ENCODE results near the gene PLOD2. TPM values are rescaled to one million over a fixed set of nuclear protein-coding genes. Genes with fewer than 3 reads are reported as not detected.

PLOD2 gene
- total and polyA plus RNA-seq, 2 experiments from 2014 or later: 300 to 306 TPM

DNA sequence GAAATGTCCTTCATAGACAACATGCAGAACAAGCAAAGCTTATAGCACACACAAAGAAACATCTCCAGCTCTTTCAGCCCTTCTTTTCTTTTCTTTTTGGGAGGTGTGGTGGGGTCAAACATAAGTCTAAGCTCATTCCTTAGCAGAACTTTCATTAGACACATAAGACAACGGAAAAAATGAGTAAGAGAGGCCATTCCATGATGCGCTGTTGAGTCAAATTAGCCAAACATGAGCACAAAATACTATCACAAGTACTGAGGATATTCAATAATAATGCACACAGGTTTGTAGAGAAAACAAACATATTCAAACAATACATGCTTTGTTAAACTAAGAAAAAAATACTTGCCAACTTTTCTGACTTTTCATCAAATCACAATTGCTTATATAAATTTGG lies 83.0 kb downstream of the PLOD2 start:
- 92% methylated on average over 2 of the region's 2 CpGs for WGBS, 2 experiments (ENCODE audit: low coverage in 1 of 2, low lambda C conversion rate in 2 of 2, missing lambda C conversion rate in 2 of 2)
- H2AFZ ChIP-seq: no peak overlapping the region
- H3K79me2 ChIP-seq (ENCODE audit: insufficient read depth): peaks cover 9% of the 10 kb centered on the region; the same call in 1 of the 2 replicates
- no peaks in the 10 kb centered on the region for H3K9me3 ChIP-seq (ENCODE audit: low read depth)
- H3K4me1 ChIP-seq (ENCODE audit: insufficient read depth): peaks cover 15% of the 10 kb centered on the region
- H3K9ac ChIP-seq: no peak overlapping the region
- H3K27ac ChIP-seq: no peak overlapping the region
- peaks cover 45% of the 10 kb centered on the region for H3F3A ChIP-seq (ENCODE audit: insufficient read depth)
- no peaks in the 10 kb centered on the region for H3K27me3 ChIP-seq (replicated peaks; ENCODE audit: insufficient read depth)
- DNase-seq: peak; percentile 33
- TF ChIP-seq EZH2 (IDR thresholded peaks at IDR 0.05; ENCODE audit: insufficient read depth, poor library complexity, severe bottlenecking) (no peak), EZH2phosphoT487 (IDR thresholded peaks at IDR 0.05; ENCODE audit: insufficient read depth, low read depth) (no peak)
- no peaks in the 10 kb centered on the region for H4K20me1 ChIP-seq (ENCODE audit: insufficient read depth)
- H3K4me3 ChIP-seq: no peak overlapping the region
- no peaks in the 10 kb centered on the region for H3K9me2 ChIP-seq (ENCODE audit: insufficient read depth)
- no peak overlapping the region for H3K4me2 ChIP-seq (ENCODE audit: unreplicated experiment)
- in situ Hi-C loops (cut with MboI): no loop called here
- H3K36me3 ChIP-seq (ENCODE audit: low read depth): peaks cover 81% of the 10 kb centered on the region

DNA sequence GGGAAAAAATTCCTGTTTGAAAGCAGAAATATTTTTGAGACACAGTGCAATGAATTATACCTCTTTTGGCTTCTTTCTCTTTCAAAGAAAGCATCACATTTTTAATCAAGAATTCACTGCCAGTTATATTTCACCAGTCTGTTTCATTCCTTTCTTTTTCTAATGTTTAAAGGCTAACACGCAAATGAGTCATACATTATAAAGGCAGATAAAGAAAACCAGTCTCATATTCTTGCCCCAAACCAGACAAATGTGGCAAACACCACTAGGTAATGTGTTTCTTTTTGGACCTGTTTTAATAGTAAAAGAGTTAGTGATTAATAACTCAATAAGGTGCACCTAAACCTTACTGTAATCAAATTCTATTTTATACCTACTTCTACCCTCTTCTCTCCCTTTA lies 83.8 kb downstream of the PLOD2 start:
- H4K20me1 ChIP-seq (ENCODE audit: insufficient read depth): no peaks in the 10 kb centered on the region
- peaks cover 9% of the 10 kb centered on the region; the same call in 1 of the 2 replicates for H3K79me2 ChIP-seq (ENCODE audit: insufficient read depth)
- no peak for DNase-seq
- peaks cover 20% of the 10 kb centered on the region for H3K4me1 ChIP-seq (ENCODE audit: insufficient read depth)
- no peak overlapping the region for H3K9ac ChIP-seq
- in situ Hi-C loops (cut with MboI): no loop called here
- H3K4me3 ChIP-seq: no peak overlapping the region
- H3K9me2 ChIP-seq (ENCODE audit: insufficient read depth): no peaks in the 10 kb centered on the region
- no peak overlapping the region for H3K27ac ChIP-seq
- H3K27me3 ChIP-seq (replicated peaks; ENCODE audit: insufficient read depth): no peaks in the 10 kb centered on the region
- H2AFZ ChIP-seq: no peak overlapping the region
- H3K9me3 ChIP-seq (ENCODE audit: low read depth): no peaks in the 10 kb centered on the region
- H3F3A ChIP-seq (ENCODE audit: insufficient read depth): peaks cover 53% of the 10 kb centered on the region
- H3K4me2 ChIP-seq (ENCODE audit: unreplicated experiment): no peak overlapping the region
- TF ChIP-seq EZH2phosphoT487 (IDR thresholded peaks at IDR 0.05; ENCODE audit: insufficient read depth, low read depth) (no peak), EZH2 (IDR thresholded peaks at IDR 0.05; ENCODE audit: insufficient read depth, poor library complexity, severe bottlenecking) (no peak)
- peaks cover 84% of the 10 kb centered on the region for H3K36me3 ChIP-seq (ENCODE audit: low read depth)
- WGBS, 2 experiments (ENCODE audit: low coverage in 1 of 2, low lambda C conversion rate in 2 of 2, missing lambda C conversion rate in 2 of 2): 95 to 100% methylated on average over 1 of the region's 1 CpG

DNA sequence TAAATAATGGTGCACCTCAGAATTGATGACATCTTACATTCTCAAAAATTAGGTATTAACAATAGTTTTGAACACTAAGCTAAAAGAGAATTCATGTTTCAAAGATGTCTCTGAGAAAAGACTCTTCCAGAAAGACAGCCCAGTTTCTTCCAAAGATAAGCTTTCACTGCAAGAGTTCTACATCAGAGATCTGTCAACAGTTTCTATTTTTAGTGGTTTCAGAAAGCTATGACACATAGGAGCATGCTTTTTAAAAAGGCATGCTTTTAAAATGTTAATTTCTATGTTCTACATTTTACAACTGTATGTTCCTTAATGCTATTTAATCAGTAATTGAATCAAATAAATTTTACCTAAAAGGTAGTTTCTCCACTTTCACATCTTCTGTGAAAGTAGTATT lies 88.2 kb downstream of the PLOD2 start:
- H3K27me3 ChIP-seq (replicated peaks; ENCODE audit: insufficient read depth): no peaks in the 10 kb centered on the region
- no peak for TF ChIP-seq EZH2 (IDR thresholded peaks at IDR 0.05; ENCODE audit: insufficient read depth, poor library complexity, severe bottlenecking)
- TF ChIP-seq EZH2phosphoT487 (IDR thresholded peaks at IDR 0.05; ENCODE audit: insufficient read depth, low read depth): no peak
- H2AFZ ChIP-seq: no peak overlapping the region
- peaks cover 82% of the 10 kb centered on the region for H3K36me3 ChIP-seq (ENCODE audit: low read depth)
- in situ Hi-C loops (cut with MboI): no loop called here
- H3K79me2 ChIP-seq (ENCODE audit: insufficient read depth): no peaks in the 10 kb centered on the region
- peaks cover 65% of the 10 kb centered on the region for H3F3A ChIP-seq (ENCODE audit: insufficient read depth)
- peak; percentile 52 for DNase-seq
- no peak overlapping the region for H3K4me2 ChIP-seq (ENCODE audit: unreplicated experiment)
- no peaks in the 10 kb centered on the region for H4K20me1 ChIP-seq (ENCODE audit: insufficient read depth)
- no peak overlapping the region for H3K4me3 ChIP-seq
- H3K9ac ChIP-seq: peak overlapping the region; percentile 12; the same call in 1 of the 2 replicates
- peaks cover 20% of the 10 kb centered on the region for H3K4me1 ChIP-seq (ENCODE audit: insufficient read depth)
- no peaks in the 10 kb centered on the region for H3K9me2 ChIP-seq (ENCODE audit: insufficient read depth)
- H3K9me3 ChIP-seq (ENCODE audit: low read depth): no peaks in the 10 kb centered on the region
- 0 out of 2 replicates have a peak overlapping the region, but pooled peaks have one; percentile 6 for H3K27ac ChIP-seq

DNA sequence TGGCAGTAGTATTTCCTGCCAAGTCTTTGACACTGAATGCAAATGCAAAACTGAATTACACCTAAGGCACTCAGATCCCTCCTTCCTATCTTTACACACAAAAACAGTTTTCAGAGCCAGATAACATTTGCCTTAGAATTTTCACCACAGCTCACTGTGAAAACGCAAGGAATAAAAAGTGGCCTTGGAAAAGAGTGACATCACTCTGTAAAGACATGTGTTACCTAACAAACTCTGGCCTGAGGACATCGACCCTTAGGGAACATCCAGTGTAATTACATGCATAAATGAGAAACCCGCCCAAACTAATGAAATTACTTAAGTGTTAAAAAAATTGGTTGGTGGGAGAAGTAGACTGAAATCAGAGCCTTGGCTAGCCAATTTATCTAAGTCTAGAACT lies 88.9 kb downstream of the PLOD2 start:
- WGBS, 2 experiments (ENCODE audit: low coverage in 1 of 2, low lambda C conversion rate in 2 of 2, missing lambda C conversion rate in 2 of 2): 95% methylated on average over 3 of the region's 3 CpGs
- Histone ChIP-seq H3K9me2 (ENCODE audit: insufficient read depth) (no peaks in the 10 kb centered on the region), H3K9me3 (ENCODE audit: low read depth) (no peaks in the 10 kb centered on the region), H3K9ac (no peak overlapping the region), H3K36me3 (ENCODE audit: low read depth) (peaks cover 76% of the 10 kb centered on the region), H3K27me3 (replicated peaks; ENCODE audit: insufficient read depth) (no peaks in the 10 kb centered on the region), H3K4me1 (ENCODE audit: insufficient read depth) (peaks cover 20% of the 10 kb centered on the region), H3K4me3 (no peak overlapping the region), H4K20me1 (ENCODE audit: insufficient read depth) (no peaks in the 10 kb centered on the region), H2AFZ (no peak overlapping the region), H3K27ac (no peak overlapping the region), H3F3A (ENCODE audit: insufficient read depth) (peaks cover 65% of the 10 kb centered on the region), H3K79me2 (ENCODE audit: insufficient read depth) (no peaks in the 10 kb centered on the region), H3K4me2 (ENCODE audit: unreplicated experiment) (no peak overlapping the region)
- TF ChIP-seq EZH2 (IDR thresholded peaks at IDR 0.05; ENCODE audit: insufficient read depth, poor library complexity, severe bottlenecking) (no peak), EZH2phosphoT487 (IDR thresholded peaks at IDR 0.05; ENCODE audit: insufficient read depth, low read depth) (no peak)
- no peak for DNase-seq
- in situ Hi-C loops (cut with MboI): no loop called here

DNA sequence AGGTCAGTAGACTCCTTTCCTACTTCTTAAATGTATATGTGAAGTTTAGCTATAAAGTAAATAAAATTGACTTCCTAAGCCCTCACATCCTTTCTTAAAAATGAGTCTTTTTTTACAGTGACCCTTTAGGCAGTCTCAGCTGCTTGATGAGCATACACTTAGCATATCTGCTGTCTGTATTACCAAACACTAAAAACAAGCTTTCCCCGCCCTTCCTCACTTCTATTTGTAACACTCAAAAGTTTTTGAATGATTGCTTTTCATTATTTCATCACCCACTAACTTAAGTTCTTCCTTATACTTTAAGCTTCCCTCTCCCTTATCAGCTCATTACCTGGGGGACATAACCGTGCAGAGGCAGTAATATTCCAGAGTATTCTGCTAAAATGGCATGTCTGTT lies 89.4 kb downstream of the PLOD2 start:
- Histone ChIP-seq H3K9ac (no peak overlapping the region), H2AFZ (no peak overlapping the region), H4K20me1 (ENCODE audit: insufficient read depth) (no peaks in the 10 kb centered on the region), H3K27ac (no peak overlapping the region), H3K79me2 (ENCODE audit: insufficient read depth) (no peaks in the 10 kb centered on the region), H3F3A (ENCODE audit: insufficient read depth) (peaks cover 67% of the 10 kb centered on the region), H3K36me3 (ENCODE audit: low read depth) (peaks cover 73% of the 10 kb centered on the region), H3K27me3 (replicated peaks; ENCODE audit: insufficient read depth) (no peaks in the 10 kb centered on the region), H3K4me3 (no peak overlapping the region), H3K9me3 (ENCODE audit: low read depth) (no peaks in the 10 kb centered on the region), H3K4me2 (ENCODE audit: unreplicated experiment) (no peak overlapping the region), H3K4me1 (ENCODE audit: insufficient read depth) (peaks cover 23% of the 10 kb centered on the region), H3K9me2 (ENCODE audit: insufficient read depth) (no peaks in the 10 kb centered on the region)
- no peak for TF ChIP-seq EZH2phosphoT487 (IDR thresholded peaks at IDR 0.05; ENCODE audit: insufficient read depth, low read depth)
- TF ChIP-seq EZH2 (IDR thresholded peaks at IDR 0.05; ENCODE audit: insufficient read depth, poor library complexity, severe bottlenecking): no peak
- 72 to 86% methylated on average over 2 of the region's 2 CpGs for WGBS, 2 experiments (ENCODE audit: low coverage in 1 of 2, low lambda C conversion rate in 2 of 2, missing lambda C conversion rate in 2 of 2)
- no peak for DNase-seq
- in situ Hi-C loops (cut with MboI): no loop called here

Measured in GM23248 (cell line).